HUES48 (cell line): Measurements from ENCODE around the gene FALEC.
A peak's percentile ranks its signal among the peaks of the same experiment; 100 is the strongest.
"Not testable (repeated sequence)": the region's sequence is repeated elsewhere in the genome, so short reads cannot be mapped to it uniquely, and the experiment has no call there.

Source experiments
- H3K27ac ChIP-seq: one replicate; pipeline ENCODE4 v1.7.0; 2013; ENCODE audit warnings: low read depth, low read length, inconsistent platforms
- H3K27me3 ChIP-seq: 2 replicates; pipeline ENCODE4 v1.6.1; 2013; ENCODE audit warnings: mild to moderate bottlenecking, low read length; ENCODE audit not compliant: control insufficient read depth, insufficient read depth
- H3K36me3 ChIP-seq: 2 replicates; pipeline ENCODE4 v1.6.1; 2013; ENCODE audit warnings: low read length; ENCODE audit not compliant: control insufficient read depth, insufficient read depth
- H3K4me1 ChIP-seq: 2 replicates; pipeline ENCODE4 v1.6.1; 2013; ENCODE audit warnings: mild to moderate bottlenecking, low read length; ENCODE audit not compliant: control insufficient read depth, insufficient read depth
- H3K4me3 ChIP-seq: 2 replicates; pipeline ENCODE4 v1.5.1; 2013; ENCODE audit warnings: mild to moderate bottlenecking, low read depth, low read length
- H3K9ac ChIP-seq: 2 replicates; pipeline ENCODE4 v1.6.1; 2013; ENCODE audit warnings: mild to moderate bottlenecking, low read depth, low read length, moderate library complexity
- H3K9me3 ChIP-seq: 2 replicates; pipeline ENCODE4 v1.6.1; 2013; ENCODE audit warnings: low read length; ENCODE audit not compliant: control insufficient read depth, insufficient read depth

FALEC gene

DNA sequence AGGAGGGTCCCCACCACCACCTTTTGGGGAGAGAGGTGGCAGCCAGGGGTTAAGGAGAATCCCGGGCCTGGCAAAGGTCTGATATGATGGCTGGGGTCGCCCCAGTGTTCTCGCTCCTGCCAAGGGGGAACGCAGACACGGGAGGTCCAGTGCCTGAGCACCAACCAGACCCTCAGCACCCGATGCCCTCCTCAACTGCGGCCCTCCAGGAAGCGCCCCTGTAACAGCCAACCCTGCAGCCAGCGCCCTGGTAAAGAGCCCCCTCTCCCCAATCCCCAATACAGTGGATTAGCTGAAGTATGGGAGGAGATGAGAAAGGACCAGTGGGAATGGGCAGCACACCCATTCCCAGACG lies 44.1 kb downstream of the FALEC start:
- peaks cover 36% of the 10 kb centered on the region for H3K4me1 ChIP-seq
- H3K27me3 ChIP-seq = no peaks in the 10 kb centered on the region
- no peak overlapping the region for H3K4me3 ChIP-seq
- H3K27ac ChIP-seq = no peak overlapping the region
- no peaks in the 10 kb centered on the region for H3K9me3 ChIP-seq
- H3K36me3 ChIP-seq = 0 out of 2 replicates have a peak, but pooled peaks cover 3% of the 10 kb centered on the region
- no peak overlapping the region for H3K9ac ChIP-seq

- H3K9me3 ChIP-seq = no peaks in the 10 kb centered on the region
- H3K27ac ChIP-seq = no peak overlapping the region
- 0 out of 2 replicates have a peak, but pooled peaks cover 3% of the 10 kb centered on the region for H3K36me3 ChIP-seq
- no peak overlapping the region for H3K9ac ChIP-seq
- H3K4me3 ChIP-seq = no peak overlapping the region
- peaks cover 36% of the 10 kb centered on the region for H3K4me1 ChIP-seq
- H3K27me3 ChIP-seq = no peaks in the 10 kb centered on the region
Measured at GRCh38 chr1:150560011-150560438, 44.5 kb downstream of the FALEC start.

- Histone ChIP-seq H3K36me3 (no peaks in the 10 kb centered on the region), H3K9me3 (no peaks in the 10 kb centered on the region), H3K27ac (peak overlapping the region; percentile 100), H3K4me3 (peak overlapping the region; percentile 90), H3K4me1 (peaks cover 36% of the 10 kb centered on the region), H3K9ac (peak overlapping the region; percentile 82), H3K27me3 (no peaks in the 10 kb centered on the region)
Measured at GRCh38 chr1:150560576-150561253, 45.2 kb downstream of the FALEC start.

DNA sequence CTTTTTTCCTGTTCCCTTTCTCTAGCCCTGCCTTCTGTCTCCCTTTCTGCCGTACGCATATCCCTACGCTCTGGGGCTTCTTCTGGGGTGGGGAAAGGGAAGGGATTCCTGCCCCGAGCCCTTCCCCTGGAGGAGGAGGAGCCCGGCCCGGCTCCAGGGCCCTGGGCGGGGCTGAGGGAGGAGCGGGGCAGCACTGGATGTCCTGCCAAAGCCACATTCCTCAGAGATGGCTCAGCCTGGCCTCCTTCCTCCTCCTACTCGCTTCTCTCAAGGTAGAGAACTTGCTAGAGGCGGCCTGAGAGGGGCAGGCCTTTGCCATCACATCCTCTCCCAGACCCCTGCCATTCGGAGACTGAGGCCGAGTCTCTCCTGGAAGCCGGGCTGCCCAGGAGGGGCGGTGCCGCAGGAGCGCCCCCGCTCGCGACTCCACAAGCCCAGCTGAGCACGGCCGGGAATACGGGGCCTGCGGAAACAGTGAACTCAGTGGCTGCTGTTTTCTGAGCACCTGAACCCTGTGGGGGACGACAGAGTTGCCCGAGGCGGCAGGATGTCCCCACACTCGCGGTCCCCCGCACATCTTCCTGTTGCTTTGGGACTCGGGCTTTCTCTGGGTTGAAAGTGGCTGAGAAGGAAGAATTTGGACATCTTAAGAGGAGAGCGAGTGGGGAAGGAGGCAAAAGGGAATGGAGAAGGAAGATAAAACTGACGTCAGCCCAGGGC lies 45.9 kb downstream of the FALEC start:
- H3K9ac ChIP-seq = peak overlapping the region; percentile 82
- no peaks in the 10 kb centered on the region for H3K27me3 ChIP-seq
- peak overlapping the region; percentile 100 for H3K27ac ChIP-seq
- peaks cover 31% of the 10 kb centered on the region for H3K4me1 ChIP-seq
- H3K36me3 ChIP-seq = no peaks in the 10 kb centered on the region
- H3K9me3 ChIP-seq = no peaks in the 10 kb centered on the region
- H3K4me3 ChIP-seq = peak overlapping the region; percentile 90

GRCh38 chr1:150561974-150562445 lies 46.5 kb downstream of the FALEC start:
- H3K27ac ChIP-seq = peak overlapping the region; percentile 100
- H3K36me3 ChIP-seq = no peaks in the 10 kb centered on the region
- H3K27me3 ChIP-seq = no peaks in the 10 kb centered on the region
- peak overlapping the region; percentile 90 for H3K4me3 ChIP-seq
- peak overlapping the region; percentile 82 for H3K9ac ChIP-seq
- no peaks in the 10 kb centered on the region for H3K9me3 ChIP-seq
- H3K4me1 ChIP-seq = peaks cover 37% of the 10 kb centered on the region

GRCh38 chr1:150562446-150563339 lies 47.1 kb downstream of the FALEC start:
- Histone ChIP-seq H3K4me1 (peaks cover 44% of the 10 kb centered on the region), H3K27me3 (no peaks in the 10 kb centered on the region), H3K27ac (peak overlapping the region; percentile 100), H3K36me3 (no peaks in the 10 kb centered on the region), H3K9me3 (no peaks in the 10 kb centered on the region), H3K9ac (peak overlapping the region; percentile 73), H3K4me3 (peak overlapping the region; percentile 90)

DNA sequence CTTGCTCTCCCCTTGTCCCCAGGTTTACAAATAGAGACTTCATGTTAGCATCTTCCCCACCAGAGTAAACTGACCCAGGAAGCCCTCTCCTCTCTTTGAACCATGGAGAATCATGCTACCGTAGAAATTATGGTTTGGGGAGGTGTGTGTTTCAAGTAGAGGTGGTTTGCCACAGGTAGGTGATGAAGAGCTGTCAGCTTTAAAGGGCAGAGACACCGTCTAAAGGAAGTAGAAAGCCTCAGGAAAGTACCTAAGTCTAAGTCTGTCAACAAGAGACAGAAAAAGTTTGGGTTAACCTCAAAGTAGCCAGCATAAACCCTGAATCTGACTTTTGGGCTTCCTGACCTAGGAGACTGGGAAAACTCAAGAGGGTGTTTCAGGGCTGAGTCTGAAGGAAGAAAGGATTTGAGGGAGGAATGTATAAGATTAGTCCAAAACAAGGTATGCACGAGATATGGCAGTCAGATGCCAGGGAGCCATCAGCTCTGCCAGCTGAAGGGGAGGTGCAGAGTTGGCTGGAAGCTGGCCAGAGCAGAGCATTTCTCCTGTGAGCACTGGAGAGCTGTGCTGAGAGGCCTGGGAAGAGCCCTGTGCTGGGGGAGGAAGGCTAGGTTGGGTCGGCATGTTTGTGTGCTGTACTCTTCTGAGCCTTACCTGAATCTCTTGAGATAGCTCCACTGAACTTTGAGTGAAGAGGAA lies 47.9 kb downstream of the FALEC start:
- Histone ChIP-seq H3K9ac (no peak overlapping the region), H3K27ac (peak overlapping the region; percentile 100), H3K9me3 (no peaks in the 10 kb centered on the region), H3K4me1 (peaks cover 50% of the 10 kb centered on the region), H3K36me3 (no peaks in the 10 kb centered on the region), H3K4me3 (no peak overlapping the region), H3K27me3 (no peaks in the 10 kb centered on the region)

GRCh38 chr1:150564051-150564991 lies 48.8 kb downstream of the FALEC start:
- no peak overlapping the region for H3K9ac ChIP-seq
- no peak overlapping the region for H3K4me3 ChIP-seq

DNA sequence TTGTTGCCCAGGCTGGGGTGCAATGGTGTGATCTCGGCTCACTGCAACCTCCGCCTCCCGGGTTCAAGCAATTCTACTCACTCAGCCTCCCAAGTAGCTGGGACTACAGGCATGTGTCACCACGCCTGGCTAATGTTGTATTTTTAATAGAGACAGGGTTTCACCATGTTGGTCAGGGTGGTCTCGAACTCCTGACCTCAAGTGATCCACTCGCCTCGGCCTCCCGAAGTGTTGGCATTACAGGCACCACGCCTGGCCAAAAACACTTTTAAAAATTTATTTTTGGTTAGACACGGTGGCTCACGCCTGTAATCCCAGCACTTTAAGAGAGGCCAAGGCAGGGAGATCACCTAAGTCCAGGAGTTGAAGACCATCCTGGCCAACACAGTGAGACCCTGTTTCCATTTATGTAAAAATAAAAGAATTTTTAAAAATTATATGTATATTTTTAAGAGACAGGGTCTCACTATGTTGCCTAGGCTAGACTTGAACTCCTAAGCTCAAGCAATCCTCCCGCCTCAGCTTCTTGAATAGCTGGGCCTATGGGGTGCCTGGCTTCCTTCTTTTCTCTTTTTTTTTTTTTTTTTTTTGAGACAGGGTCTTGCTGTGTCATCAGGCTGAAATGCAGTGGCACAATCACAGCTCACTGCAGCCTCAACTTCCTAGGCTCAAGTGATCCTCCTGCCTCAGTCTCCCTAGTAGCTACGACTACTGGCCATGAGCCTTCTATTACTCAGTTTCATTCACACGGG lies 49.9 kb downstream of the FALEC start:
- not testable (repeated sequence) for H3K4me3 ChIP-seq, H3K9ac ChIP-seq, H3K36me3 ChIP-seq, H3K27ac ChIP-seq, H3K9me3 ChIP-seq, H3K27me3 ChIP-seq
- H3K4me1 ChIP-seq = peaks cover 63% of the 10 kb centered on the region

More at GRCh38 chr1:150564051-150564991, 48.8 kb downstream of the FALEC start:
- peak overlapping the region; percentile 16 for H3K27ac ChIP-seq
- no peaks in the 10 kb centered on the region for H3K36me3 ChIP-seq
- H3K4me1 ChIP-seq = peaks cover 58% of the 10 kb centered on the region
- H3K9me3 ChIP-seq = no peaks in the 10 kb centered on the region
- H3K27me3 ChIP-seq = no peaks in the 10 kb centered on the region
